ENCODE results near the gene GSG1L. TPM values are rescaled to one million over a fixed set of nuclear protein-coding genes. Genes with fewer than 3 reads are reported as not detected.

Gene GSG1L
- polyA plus RNA-seq, 3 donors, result not detected

GRCh38 chr16:27924411-27925118 lies 138.9 kb downstream of the GSG1L start:
- H2AFZ ChIP-seq (ENCODE audit: insufficient read depth, low read depth, low read length, poor library complexity, severe bottlenecking), result no peak overlapping the region
- no peaks in the 10 kb centered on the region for H3K36me3 ChIP-seq (replicated peaks in 1 of 2; ENCODE audit: control insufficient read depth in 1 of 2, insufficient read depth in 2 of 2, low read length in 2 of 2)
- no peak overlapping the region for H3K4me3 Mint-ChIP-seq
- peaks cover 0 to 2% (median 0%) of the 10 kb centered on the region in 7 donors for H3K9me3 Mint-ChIP-seq
- H3K27me3 Mint-ChIP-seq (ENCODE audit: low read depth in 3 of 3), result peaks cover 6 to 16% (median 10%) of the 10 kb centered on the region in 3 donors
- H3K27ac Mint-ChIP-seq, result no peak overlapping the region
- H3K4me2 ChIP-seq (replicated peaks; ENCODE audit: extremely low read depth, low read length, poor library complexity, severe bottlenecking), result no peak overlapping the region
- no CpG with 5 or more reads among the region's 4 CpGs for WGBS (ENCODE audit: insufficient coverage)
- H3K4me3 ChIP-seq (replicated peaks in 1 of 3; ENCODE audit: low read depth in 2 of 3, low read length in 3 of 3), result no peak overlapping the region
- no peaks in the 10 kb centered on the region for H3K79me2 ChIP-seq (ENCODE audit: insufficient read depth, low read length)
- no peaks in the 10 kb centered on the region for H3K4me1 Mint-ChIP-seq
- H3K27ac ChIP-seq (ENCODE audit: low read depth in 1 of 2, low read length in 2 of 2), result no peak overlapping the region
- intact Hi-C loops (cut with micrococcal nuclease), result no loop called here
- no peak for TF ChIP-seq CTCF (IDR thresholded peaks at IDR 0.05)
- no peaks in the 10 kb centered on the region for H3K36me3 Mint-ChIP-seq
- DNase-seq, result no peak
- no peaks in the 10 kb centered on the region for H4K20me1 ChIP-seq (ENCODE audit: insufficient read depth, low read length)
- no peaks in the 10 kb centered on the region for H3K9me3 ChIP-seq (replicated peaks in 1 of 2; ENCODE audit: control insufficient read depth in 1 of 2, insufficient read depth in 1 of 2, low read length in 2 of 2)
- H3K27me3 ChIP-seq (ENCODE audit: control insufficient read depth in 2 of 2, insufficient read depth in 2 of 2, low read length in 2 of 2), result peaks cover 0 to 2% of the 10 kb centered on the region in 2 donors
- H3K4me1 ChIP-seq (ENCODE audit: control insufficient read depth in 1 of 2, insufficient read depth in 2 of 2, low read length in 2 of 2), result no peaks in the 10 kb centered on the region
- H3K9ac ChIP-seq (ENCODE audit: insufficient read depth, low read length, poor library complexity, severe bottlenecking), result no peak overlapping the region

GRCh38 chr16:27923751-27924150 lies 139.8 kb downstream of the GSG1L start:
- peaks cover 0 to 2% of the 10 kb centered on the region in 2 donors for H3K27me3 ChIP-seq (ENCODE audit: control insufficient read depth in 2 of 2, insufficient read depth in 2 of 2, low read length in 2 of 2)
- H3K9me3 ChIP-seq (replicated peaks in 1 of 2; ENCODE audit: control insufficient read depth in 1 of 2, insufficient read depth in 1 of 2, low read length in 2 of 2), result no peaks in the 10 kb centered on the region
- Mint-ChIP-seq H3K27ac (no peak overlapping the region), H3K9me3 (peaks cover 0 to 2% (median 0%) of the 10 kb centered on the region in 7 donors), H3K27me3 (ENCODE audit: low read depth in 3 of 3) (peaks cover 8 to 19% (median 10%) of the 10 kb centered on the region in 3 donors), H3K4me1 (no peaks in the 10 kb centered on the region), H3K36me3 (no peaks in the 10 kb centered on the region), H3K4me3 (no peak overlapping the region)
- no CpG with 5 or more reads among the region's 1 CpG for WGBS (ENCODE audit: insufficient coverage)
- H2AFZ ChIP-seq (ENCODE audit: insufficient read depth, low read depth, low read length, poor library complexity, severe bottlenecking), result no peak overlapping the region
- no peaks in the 10 kb centered on the region for H3K36me3 ChIP-seq (replicated peaks in 1 of 2; ENCODE audit: control insufficient read depth in 1 of 2, insufficient read depth in 2 of 2, low read length in 2 of 2)
- intact Hi-C loops (cut with micrococcal nuclease), result no loop called here
- H3K9ac ChIP-seq (ENCODE audit: insufficient read depth, low read length, poor library complexity, severe bottlenecking), result no peak overlapping the region
- no peak overlapping the region for H3K27ac ChIP-seq (ENCODE audit: low read depth in 1 of 2, low read length in 2 of 2)
- H3K4me3 ChIP-seq (replicated peaks in 1 of 3; ENCODE audit: low read depth in 2 of 3, low read length in 3 of 3), result no peak overlapping the region
- H3K79me2 ChIP-seq (ENCODE audit: insufficient read depth, low read length), result no peaks in the 10 kb centered on the region
- H3K4me1 ChIP-seq (ENCODE audit: control insufficient read depth in 1 of 2, insufficient read depth in 2 of 2, low read length in 2 of 2), result no peaks in the 10 kb centered on the region
- DNase-seq, result no peak
- H3K4me2 ChIP-seq (replicated peaks; ENCODE audit: extremely low read depth, low read length, poor library complexity, severe bottlenecking), result no peak overlapping the region
- H4K20me1 ChIP-seq (ENCODE audit: insufficient read depth, low read length), result no peaks in the 10 kb centered on the region
- TF ChIP-seq CTCF (IDR thresholded peaks at IDR 0.05), result no peak

Measured in CD14-positive monocyte (primary cell).